B cell (primary cell): ENCODE data around the gene SPATA20.

ENCODE experiments used
- CTCF ChIP-seq: fragments of 200-600 bp; IDR thresholded peaks from one replicate; pipeline ENCODE4 v1.8.0; 2022; ENCODE audit warnings: antibody characterized with exemption, mild to moderate bottlenecking
- EZH2 ChIP-seq: IDR thresholded peaks from 2 replicates; pipeline ENCODE4 v1.6.1; 2012; ENCODE audit warnings: borderline replicate concordance, low read depth, mild to moderate bottlenecking, moderate library complexity, low read length; ENCODE audit not compliant: insufficient read depth, poor library complexity, severe bottlenecking

DNA sequence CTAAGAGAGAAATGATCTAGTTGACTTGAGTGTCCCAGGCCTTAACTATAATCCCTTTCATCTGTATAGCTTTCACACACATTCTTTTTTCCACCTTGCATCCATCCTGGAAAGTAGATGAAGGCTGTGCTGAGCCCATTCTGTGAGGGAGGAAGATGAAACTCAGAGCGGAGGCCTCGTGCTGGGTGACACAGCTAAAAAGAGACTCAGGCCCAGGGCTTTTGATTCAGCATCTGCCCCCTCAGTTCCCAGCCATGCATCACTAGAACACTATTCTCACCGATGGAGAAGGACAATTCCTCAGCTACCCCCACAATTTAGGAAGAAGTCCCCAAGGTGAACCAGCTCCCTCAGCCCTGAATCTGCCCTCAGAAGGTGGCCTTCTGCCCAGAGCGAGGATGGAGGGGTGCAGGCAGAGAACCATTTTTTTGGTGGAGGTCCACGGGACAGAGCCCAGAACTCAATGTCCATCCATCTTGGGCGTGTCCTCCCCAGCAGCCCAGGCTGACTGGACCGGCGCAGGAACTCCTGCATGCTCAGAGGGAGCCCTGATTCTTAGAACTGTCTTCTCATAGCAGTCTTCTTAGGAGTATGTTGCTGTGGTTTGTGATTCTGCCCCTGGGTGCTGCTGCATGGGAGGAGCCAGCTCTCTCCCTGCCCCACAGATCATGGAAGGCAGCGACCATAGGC, 44.5 kb upstream of the SPATA20 start:
- TF ChIP-seq CTCF (no peak), EZH2 (no peak)
